OCI-LY1 (cell line): ENCODE data around the gene FAM89B.

Source experiments
- H2AFZ ChIP-seq: fragments of 200-600 bp; sonication (generic), shearing (Covaris generic); 2 replicates; pipeline ENCODE4 v1.6.0; 2014; ENCODE audit warnings: antibody characterized with exemption, mild to moderate bottlenecking, low read length
- H3F3A ChIP-seq: fragments of 200-600 bp; sonication (generic), shearing (Covaris generic); 2 replicates; pipeline ENCODE4 v1.6.0; 2014; ENCODE audit warnings: mild to moderate bottlenecking, antibody characterized with exemption, low read length, moderate library complexity; ENCODE audit not compliant: insufficient read depth
- H3K27ac ChIP-seq: fragments of 200-600 bp; sonication (generic); 2 replicates; pipeline ENCODE4 v1.5.1; 2014; ENCODE audit warnings: low read length, mixed run types, mild to moderate bottlenecking, low read depth; ENCODE audit not compliant: poor library complexity, severe bottlenecking
- H3K27me3 ChIP-seq: fragments of 200-600 bp; sonication (generic); 2 replicates; pipeline ENCODE4 v1.6.0; 2014; ENCODE audit warnings: antibody characterized with exemption, mild to moderate bottlenecking, low read length, moderate library complexity; ENCODE audit not compliant: insufficient read depth
- H3K36me3 ChIP-seq: fragments of 200-600 bp; sonication (generic); 2 replicates; pipeline ENCODE4 v1.6.1; 2014; ENCODE audit warnings: mild to moderate bottlenecking, antibody characterized with exemption, low read length, moderate library complexity, mixed read lengths; ENCODE audit not compliant: insufficient read depth
- H3K4me1 ChIP-seq: fragments of 200-600 bp; sonication (generic); 2 replicates; pipeline ENCODE4 v1.5.1; 2014; ENCODE audit warnings: mild to moderate bottlenecking, low read length, moderate library complexity; ENCODE audit not compliant: insufficient read depth, severe bottlenecking
- H3K4me2 ChIP-seq: fragments of 200-600 bp; sonication (generic), shearing (Covaris generic); 2 replicates; pipeline ENCODE4 v1.6.1; 2014; ENCODE audit warnings: low read length
- H3K4me3 ChIP-seq: fragments of 200-600 bp; sonication (generic); 2 replicates; pipeline ENCODE4 v1.5.1; 2014; ENCODE audit warnings: low read length, low read depth, mild to moderate bottlenecking, mixed read lengths; ENCODE audit not compliant: poor library complexity, severe bottlenecking
- H3K79me2 ChIP-seq: fragments of 200-600 bp; shearing (Covaris generic); 2 replicates; pipeline ENCODE4 v1.6.1; 2016; ENCODE audit warnings: mixed run types, low read length, mixed read lengths; ENCODE audit not compliant: insufficient read depth
- H3K9ac ChIP-seq: fragments of 200-600 bp; sonication (generic), shearing (Covaris generic); 2 replicates; pipeline ENCODE4 v1.6.1; 2014; ENCODE audit warnings: mild to moderate bottlenecking, low read length, mixed read lengths
- H3K9me2 ChIP-seq: fragments of 200-600 bp; sonication (generic), shearing (Covaris generic); 2 replicates; pipeline ENCODE4 v1.6.1; 2014; ENCODE audit warnings: low read depth, mild to moderate bottlenecking, low read length, mixed read lengths
- H3K9me3 ChIP-seq: fragments of 200-600 bp; shearing (Covaris generic); 2 replicates; pipeline ENCODE4 v1.6.1; 2014; ENCODE audit warnings: low read length, mixed read lengths
- H4K20me1 ChIP-seq: fragments of 200-600 bp; sonication (generic), shearing (Covaris generic); 2 replicates; pipeline ENCODE4 v1.6.0; 2016; ENCODE audit warnings: mild to moderate bottlenecking, low read length; ENCODE audit not compliant: insufficient read depth
- CTCF ChIP-seq: fragments of 200-600 bp; sonication (generic), shearing (Covaris generic); IDR thresholded peaks from 2 replicates; pipeline ENCODE4 v1.5.1; 2017; ENCODE audit warnings: mild to moderate bottlenecking, antibody characterized with exemption, low read length, moderate library complexity, mixed read lengths
- EZH2 ChIP-seq: fragments of 200-600 bp; sonication (generic), shearing (Covaris generic); IDR thresholded peaks from 2 replicates; pipeline ENCODE4 v1.8.0; 2017; ENCODE audit warnings: borderline replicate concordance, mixed run types, mild to moderate bottlenecking, antibody characterized with exemption, low read length, moderate library complexity, mixed read lengths

FAM89B gene

GRCh38 chr11:65611028-65611757 lies 38.9 kb downstream of the FAM89B start:
- peak overlapping the region; percentile 73; the same call in 1 of the 2 replicates for H3K4me2 ChIP-seq
- H3K27me3 ChIP-seq, result no peaks in the 10 kb centered on the region
- H3K79me2 ChIP-seq, result peaks cover under 1% of the 10 kb centered on the region; the same call in 1 of the 2 replicates
- peaks cover 27% of the 10 kb centered on the region for H3K4me1 ChIP-seq
- no peak overlapping the region for H3K4me3 ChIP-seq
- H2AFZ ChIP-seq, result no peak overlapping the region
- no peak for TF ChIP-seq EZH2
- TF ChIP-seq CTCF, result no peak
- H3K9me3 ChIP-seq, result no peaks in the 10 kb centered on the region
- peaks cover 16% of the 10 kb centered on the region for H3K36me3 ChIP-seq
- H3K27ac ChIP-seq, result no peak overlapping the region
- H4K20me1 ChIP-seq, result no peaks in the 10 kb centered on the region
- H3F3A ChIP-seq, result no peaks in the 10 kb centered on the region
- H3K9ac ChIP-seq, result no peak overlapping the region; the same call in 1 of the 2 replicates
- no peaks in the 10 kb centered on the region for H3K9me2 ChIP-seq

- Histone ChIP-seq H3K9ac (no peak overlapping the region; the same call in 1 of the 2 replicates), H3K27ac (no peak overlapping the region), H3K4me3 (peak overlapping the region; percentile 83)
These were observed 39.6 kb downstream of the FAM89B start for GRCh38 chr11:65611758-65612603.

DNA sequence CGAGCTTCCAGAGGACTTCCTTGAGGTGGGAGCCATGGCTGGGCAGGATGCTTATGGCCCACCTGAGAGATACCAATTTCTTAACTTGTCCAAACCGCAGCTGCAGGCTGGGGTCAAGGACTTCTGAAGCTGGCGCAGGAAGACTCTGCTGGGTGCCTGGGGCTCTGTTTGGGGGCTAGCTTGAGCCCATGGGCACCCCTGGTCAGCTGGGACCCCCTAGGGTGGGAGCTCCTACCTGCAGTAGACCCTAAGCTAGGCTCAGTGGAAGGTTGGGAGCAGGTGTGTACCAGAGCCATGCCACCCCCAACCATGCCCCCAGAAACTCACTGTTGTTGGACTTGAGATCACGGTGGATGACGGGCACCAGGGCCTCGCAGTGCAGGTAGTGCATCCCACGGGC lies 40.4 kb downstream of the FAM89B start:
- Histone ChIP-seq H3K79me2 (peaks cover 9% of the 10 kb centered on the region; the same call in 1 of the 2 replicates), H3K36me3 (peaks cover 13% of the 10 kb centered on the region), H3F3A (no peaks in the 10 kb centered on the region), H3K9me2 (no peaks in the 10 kb centered on the region), H4K20me1 (no peaks in the 10 kb centered on the region), H3K9me3 (no peaks in the 10 kb centered on the region), H3K27me3 (no peaks in the 10 kb centered on the region), H3K4me2 (peak overlapping the region; percentile 73), H3K4me3 (peak overlapping the region; percentile 83), H3K9ac (peak overlapping the region; percentile 82; the same call in 1 of the 2 replicates), H3K27ac (no peak overlapping the region), H3K4me1 (peaks cover 42% of the 10 kb centered on the region), H2AFZ (no peak overlapping the region)
- no peak for TF ChIP-seq CTCF
- no peak for TF ChIP-seq EZH2

More at GRCh38 chr11:65611758-65612603, 39.6 kb downstream of the FAM89B start:
- peaks cover 9% of the 10 kb centered on the region; the same call in 1 of the 2 replicates for H3K79me2 ChIP-seq
- H3K27me3 ChIP-seq, result no peaks in the 10 kb centered on the region
- H3K9me3 ChIP-seq, result no peaks in the 10 kb centered on the region
- H3K9me2 ChIP-seq, result no peaks in the 10 kb centered on the region
- TF ChIP-seq CTCF (no peak), EZH2 (no peak)
- peaks cover 35% of the 10 kb centered on the region for H3K4me1 ChIP-seq
- peak overlapping the region; percentile 73; the same call in 1 of the 2 replicates for H3K4me2 ChIP-seq
- H3K36me3 ChIP-seq, result peaks cover 14% of the 10 kb centered on the region
- no peaks in the 10 kb centered on the region for H3F3A ChIP-seq
- no peak overlapping the region for H2AFZ ChIP-seq
- H4K20me1 ChIP-seq, result no peaks in the 10 kb centered on the region
